OCI-LY7 (cell line): ENCODE measurements around the gene CDH19. TPM values are rescaled to one million over a fixed set of nuclear protein-coding genes. Genes with fewer than 3 reads are reported as not detected.

Experiments
- BruUV-seq: library from RNA; stranded (reverse); fragments of 400-500 nt; replicated peaks from 2 replicates; lab custom pipeline; 2021; lab: Mats Ljungman, UMichigan
- CTCF ChIA-PET: fragments of 300-600 bp; sonication (Branson Sonifier 250); formaldehyde crosslinking; loops from one replicate; lab custom pipeline; 2022; ENCODE audit warnings: antibody characterized with exemption; ENCODE audit not compliant: unreplicated experiment; lab: Charles Lee
- POLR2A ChIA-PET: fragments of 300-600 bp; sonication (Branson Sonifier 250); formaldehyde crosslinking; loops from one replicate; lab custom pipeline; 2022; ENCODE audit warnings: antibody characterized with exemption; lab: Charles Lee
- DNase-seq: peaks from one replicate; pipeline ENCODE4 v3.0.0-alpha.2; 2015; ENCODE audit warnings: low spot score
- H2AFZ ChIP-seq: fragments of 200-600 bp; sonication (generic), shearing (Covaris generic); 2 replicates; pipeline ENCODE4 v1.6.1; 2014; ENCODE audit warnings: mild to moderate bottlenecking, antibody characterized with exemption, low read length, moderate library complexity
- H3K27ac ChIP-seq: fragments of 200-600 bp; sonication (generic); 2 replicates; pipeline ENCODE4 v1.5.1; 2014; ENCODE audit warnings: mixed run types, low read depth, mild to moderate bottlenecking, moderate library complexity, low read length, inconsistent platforms; ENCODE audit not compliant: poor library complexity, severe bottlenecking
- H3K36me3 ChIP-seq: fragments of 200-600 bp; sonication (generic); 2 replicates; pipeline ENCODE4 v1.6.1; 2014; ENCODE audit warnings: mild to moderate bottlenecking, antibody characterized with exemption, low read length, moderate library complexity, mixed read lengths; ENCODE audit not compliant: insufficient read depth
- H3K4me1 ChIP-seq: fragments of 200-600 bp; sonication (generic); 2 replicates; pipeline ENCODE4 v1.5.1; 2014; ENCODE audit warnings: mild to moderate bottlenecking, low read length; ENCODE audit not compliant: insufficient read depth, poor library complexity, severe bottlenecking
- H3K4me2 ChIP-seq: fragments of 200-600 bp; sonication (generic); 2 replicates; pipeline ENCODE4 v1.6.1; 2014; ENCODE audit warnings: mild to moderate bottlenecking, low read length
- H3K4me3 ChIP-seq: fragments of 200-600 bp; sonication (generic); 2 replicates; pipeline ENCODE4 v1.5.1; 2014; ENCODE audit warnings: mild to moderate bottlenecking, low read depth, low read length; ENCODE audit not compliant: poor library complexity, severe bottlenecking
- H3K79me2 ChIP-seq: fragments of 200-600 bp; sonication (generic); 2 replicates; pipeline ENCODE4 v1.6.1; 2016; ENCODE audit warnings: low read depth, mild to moderate bottlenecking, low read length, moderate library complexity, mixed read lengths; ENCODE audit not compliant: insufficient read depth
- H3K9me2 ChIP-seq: fragments of 200-600 bp; sonication (generic); 2 replicates; pipeline ENCODE4 v1.6.1; 2016; ENCODE audit warnings: mild to moderate bottlenecking, low read length, mixed read lengths; ENCODE audit not compliant: insufficient read depth
- H3K9me3 ChIP-seq: fragments of 200-600 bp; sonication (generic); 2 replicates; pipeline ENCODE4 v1.6.1; 2014; ENCODE audit warnings: mild to moderate bottlenecking, mixed run types, low read length, mixed read lengths
- H4K20me1 ChIP-seq: fragments of 200-600 bp; sonication (generic); 2 replicates; pipeline ENCODE4 v1.6.1; 2014; ENCODE audit warnings: mild to moderate bottlenecking, antibody characterized with exemption, low read length, moderate library complexity, mixed read lengths; ENCODE audit not compliant: insufficient read depth
- CTCF ChIP-seq: fragments of 200-600 bp; sonication (generic); conservative IDR thresholded peaks from 2 replicates; pipeline ENCODE4 v1.5.1; 2014; ENCODE audit warnings: mild to moderate bottlenecking, antibody characterized with exemption, low read length, moderate library complexity, mixed read lengths
- EZH2phosphoT487 ChIP-seq: fragments of 200-600 bp; sonication (generic); IDR thresholded peaks from 2 replicates; pipeline ENCODE4 v1.6.1; 2018; ENCODE audit warnings: low read depth, borderline replicate concordance, mild to moderate bottlenecking, mixed run types, antibody characterized with exemption, low read length, moderate library complexity, mixed read lengths
- intact Hi-C: fragments of 100-400 bp; cut with micrococcal nuclease; formaldehyde crosslinking; loops from one replicate; pipeline ENCODE4 v1.10.0; 2022; ENCODE audit not compliant: unreplicated experiment
- total RNA-seq, 2 experiments: library from RNA; depleted of rRNA in 1 of 2; stranded (reverse); fragments of >200 nt in 1 of 2; shearing (Covaris generic) in 1 of 2; gene quantifications; 2 replicates each; pipeline ENCODE4 v1.2.3, GENCODE V29; 2014 to 2022

The CDH19 gene
- total RNA-seq, 2 experiments from 2014 or later: not detected

- Histone ChIP-seq H3K27ac (no peak overlapping the region), H2AFZ (no peak overlapping the region), H3K4me1 (no peaks in the 10 kb centered on the region), H3K79me2 (no peaks in the 10 kb centered on the region), H4K20me1 (no peaks in the 10 kb centered on the region), H3K9me2 (no peaks in the 10 kb centered on the region), H3K4me2 (no peak overlapping the region), H3K36me3 (no peaks in the 10 kb centered on the region), H3K4me3 (no peak overlapping the region), H3K9me3 (no peaks in the 10 kb centered on the region)
- POLR2A ChIA-PET: no interaction called here
- DNase-seq: no peak
- no peak for TF ChIP-seq EZH2phosphoT487
- TF ChIP-seq CTCF: no peak
- intact Hi-C loops: no loop called here
- CTCF ChIA-PET: no interaction called here
- BruUV-seq: no TSS peak
These were observed 21.7 kb downstream of the CDH19 start for GRCh38 chr18:66582211-66582610.

- BruUV-seq: no TSS peak
- Histone ChIP-seq H3K4me3 (no peak overlapping the region), H2AFZ (no peak overlapping the region), H3K4me1 (no peaks in the 10 kb centered on the region), H4K20me1 (no peaks in the 10 kb centered on the region), H3K4me2 (no peak overlapping the region), H3K9me2 (no peaks in the 10 kb centered on the region), H3K27ac (no peak overlapping the region), H3K9me3 (no peaks in the 10 kb centered on the region), H3K36me3 (no peaks in the 10 kb centered on the region), H3K79me2 (no peaks in the 10 kb centered on the region)
- intact Hi-C loops: no loop called here
- no peak for DNase-seq
- no peak for TF ChIP-seq EZH2phosphoT487
- no peak for TF ChIP-seq CTCF
- ChIA-PET CTCF (no interaction called here), POLR2A (no interaction called here)
These were observed 28.6 kb downstream of the CDH19 start for GRCh38 chr18:66575263-66575662.

GRCh38 chr18:66571845-66572244, 32.0 kb downstream of the CDH19 start:
- Histone ChIP-seq H4K20me1 (no peaks in the 10 kb centered on the region), H3K9me3 (no peaks in the 10 kb centered on the region), H3K4me1 (no peaks in the 10 kb centered on the region), H3K27ac (no peak overlapping the region), H3K36me3 (no peaks in the 10 kb centered on the region), H3K79me2 (no peaks in the 10 kb centered on the region), H3K4me3 (no peak overlapping the region), H3K4me2 (no peak overlapping the region), H3K9me2 (no peaks in the 10 kb centered on the region), H2AFZ (no peak overlapping the region)
- CTCF ChIA-PET: no interaction called here
- BruUV-seq: no TSS peak
- intact Hi-C loops: no loop called here
- no peak for DNase-seq
- TF ChIP-seq CTCF (no peak), EZH2phosphoT487 (no peak)
- POLR2A ChIA-PET: no interaction called here
